H1 (cell line): Measurements from ENCODE around the gene ABCA9. TPM values are rescaled to one million over a fixed set of nuclear protein-coding genes. Genes with fewer than 3 reads are reported as not detected.

Experiments used
- ASH2L ChIP-seq: fragments of 200-600, 300-600 bp; sonication (generic); IDR thresholded peaks from one replicate; pipeline ENCODE4 v1.7.1; 2017; ENCODE audit warnings: low read length
- SP4 ChIP-seq: IDR thresholded peaks from 2 replicates; pipeline ENCODE4 v1.6.1; 2012; ENCODE audit warnings: low read length, inconsistent platforms
- polyA plus RNA-seq, 7 experiments: library from polyadenylated mRNA; depleted of rRNA in 3 of 7; stranded (reverse) in 5 of 7; unstranded in 2 of 7; fragments of >200 nt in 5 of 7; fragments of 200-250 nt in 2 of 7; gene quantifications; 1 replicate in 5 of 7; 2 replicates in 1 of 7; 4 replicates in 1 of 7; pipeline versions ENCODE4 v1.2.1 to v1.2.3, GENCODE V29; 2011 to 2013; ENCODE audit warnings: missing spikeins in 2 of 7, mixed read lengths in 2 of 7
- total RNA-seq: library from RNA; stranded (reverse); fragmentation: NEBNext Ultra II Directional; extraction: Animal tissue kit (Norgen Biotek cat#: 25700); gene quantifications from 2 replicates; pipeline ENCODE4 v1.2.1, GENCODE V29; 2021
- TF ChIP-seq, protein P1 (sequence below), 3 experiments: IDR thresholded peaks; 1 replicate in 2 of 3; 2 replicates in 1 of 3; pipeline versions ENCODE4 v1.5.1 to v1.6.1; 2011; ENCODE audit warnings: low read length in 3 of 3, mild to moderate bottlenecking in 3 of 3, inconsistent platforms in 2 of 3, low read depth in 1 of 3, moderate library complexity in 1 of 3; ENCODE audit not compliant: insufficient read depth in 1 of 3; ENCODE audit errors: control extremely low read depth in 1 of 3

The ABCA9 gene
- total and polyA plus RNA-seq, 2 of the 8 experiments (the other 6 are each of a cell fraction or from before 2014, with no cell fraction given): not detected

DNA sequence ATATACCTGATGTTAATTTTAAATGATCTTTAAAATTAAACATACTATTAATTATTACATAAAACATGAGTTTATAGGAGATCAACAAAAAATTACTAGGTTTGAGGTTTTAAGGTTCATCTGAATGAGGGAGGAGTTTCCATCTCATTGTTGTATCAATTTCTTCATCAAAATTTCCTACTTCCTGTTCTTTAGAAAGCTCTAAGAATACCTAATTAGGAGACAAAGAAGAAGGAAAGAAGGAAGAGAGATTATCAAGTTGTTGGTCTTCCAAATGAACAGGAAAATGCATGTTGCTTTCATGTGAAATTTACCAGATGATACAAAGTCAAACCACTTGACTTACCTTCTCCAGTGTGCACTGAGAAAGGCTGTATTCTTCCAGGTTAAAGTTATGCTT is 18.1 kb upstream of the ABCA9 start (continued):
- TF ChIP-seq, protein P1, sequence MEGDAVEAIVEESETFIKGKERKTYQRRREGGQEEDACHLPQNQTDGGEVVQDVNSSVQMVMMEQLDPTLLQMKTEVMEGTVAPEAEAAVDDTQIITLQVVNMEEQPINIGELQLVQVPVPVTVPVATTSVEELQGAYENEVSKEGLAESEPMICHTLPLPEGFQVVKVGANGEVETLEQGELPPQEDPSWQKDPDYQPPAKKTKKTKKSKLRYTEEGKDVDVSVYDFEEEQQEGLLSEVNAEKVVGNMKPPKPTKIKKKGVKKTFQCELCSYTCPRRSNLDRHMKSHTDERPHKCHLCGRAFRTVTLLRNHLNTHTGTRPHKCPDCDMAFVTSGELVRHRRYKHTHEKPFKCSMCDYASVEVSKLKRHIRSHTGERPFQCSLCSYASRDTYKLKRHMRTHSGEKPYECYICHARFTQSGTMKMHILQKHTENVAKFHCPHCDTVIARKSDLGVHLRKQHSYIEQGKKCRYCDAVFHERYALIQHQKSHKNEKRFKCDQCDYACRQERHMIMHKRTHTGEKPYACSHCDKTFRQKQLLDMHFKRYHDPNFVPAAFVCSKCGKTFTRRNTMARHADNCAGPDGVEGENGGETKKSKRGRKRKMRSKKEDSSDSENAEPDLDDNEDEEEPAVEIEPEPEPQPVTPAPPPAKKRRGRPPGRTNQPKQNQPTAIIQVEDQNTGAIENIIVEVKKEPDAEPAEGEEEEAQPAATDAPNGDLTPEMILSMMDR (IDR thresholded peaks at IDR 0.05; ENCODE audit: control extremely low read depth in 1 of 3, insufficient read depth in 1 of 3, low read depth in 1 of 3, low read length in 3 of 3): no peak
- TF ChIP-seq ASH2L (no peak), SP4 (no peak)
